Gastrocnemius medialis (tissue), 4 donors: ENCODE results near the gene SLC12A7. TPM values are rescaled to one million over a fixed set of nuclear protein-coding genes. Genes with fewer than 3 reads are reported as not detected.
A peak's percentile ranks its signal among the peaks of the same experiment; 100 is the strongest.

Experiments
- ATAC-seq, 2 donors: fragments of 150-250 bp; one replicate each; pipeline ENCODE4 v1.9.1; 2016
- DNase-seq, 2 donors: peaks; one replicate each; pipeline ENCODE4 v3.0.0-alpha.2; 2019
- H3K27ac ChIP-seq, 4 donors: fragments of 200-600 bp; sonication (generic); 1 replicate in 1 of 4; 2 replicates in 3 of 4; pipeline ENCODE4 v1.5.1; 2016 to 2018; ENCODE audit warnings: mild to moderate bottlenecking in 2 of 4, moderate library complexity in 1 of 4
- H3K27me3 ChIP-seq, 3 donors: fragments of 200-600 bp; sonication (generic) in 2 of 3; 1 replicate in 1 of 3; 2 replicates in 2 of 3; pipeline versions ENCODE4 v1.5.1 to v1.6.0; 2016 to 2019; ENCODE audit warnings: mild to moderate bottlenecking in 1 of 3, moderate library complexity in 1 of 3
- H3K36me3 ChIP-seq, 2 donors: fragments of 200-600 bp; sonication (generic) in 1 of 2; one replicate each; pipeline ENCODE4 v1.5.1; 2017 to 2018
- H3K4me1 ChIP-seq, 2 donors: fragments of 200-600 bp; sonication (generic) in 1 of 2; one replicate each; pipeline ENCODE4 v1.5.1; 2016 to 2017; ENCODE audit warnings: mild to moderate bottlenecking in 2 of 2
- H3K4me3 ChIP-seq, 4 donors: fragments of 200-600 bp; sonication (generic) in 3 of 4; 1 replicate in 1 of 4; 2 replicates in 3 of 4; pipeline ENCODE4 v1.5.1; 2016 to 2019; ENCODE audit warnings: mild to moderate bottlenecking in 2 of 4
- H3K9me3 ChIP-seq, 3 donors: fragments of 200-600 bp; sonication (generic) in 2 of 3; 1 replicate in 1 of 3; 2 replicates in 2 of 3; pipeline ENCODE4 v1.5.1; 2016 to 2019
- POLR2A ChIP-seq, 2 donors: fragments of 450-650 bp; IDR thresholded peaks; one replicate each; pipeline ENCODE4 v1.6.1; 2017; ENCODE audit warnings: antibody characterized with exemption in 2 of 2, mild to moderate bottlenecking in 2 of 2, moderate library complexity in 2 of 2
- in situ Hi-C, 4 donors: fragments of 200-750 bp; cut with MboI; loops; one replicate each; pipeline versions ENCODE4 v1.15.0 to v1.8.0; 2017; ENCODE audit warnings: low sequenced_read_pairs in 4 of 4
- intact Hi-C: fragments of 100-400 bp; cut with DNase I; formaldehyde crosslinking; loops from one replicate; pipeline ENCODE4 v1.15.1; 2023; ENCODE audit warnings: low total_unique reads
- total RNA-seq, 4 donors: library from RNA; depleted of rRNA; stranded (reverse); fragments of >200 nt; gene quantifications; one replicate each; pipeline versions ENCODE4 v1.1.0 to v1.2.3, GENCODE V29; 2016
- TF ChIP-seq, protein P1 (sequence below), 5 experiments: fragments of 450-650 bp in 3 of 5; fragments of 200-600 bp in 2 of 5; sonication (generic) in 2 of 5; IDR thresholded peaks in 4 of 5; conservative IDR thresholded peaks in 1 of 5; 1 replicate in 4 of 5; 2 replicates in 1 of 5; pipeline ENCODE4 v1.5.1; 2016 to 2019; ENCODE audit warnings: antibody characterized with exemption in 5 of 5, mild to moderate bottlenecking in 3 of 5, moderate library complexity in 3 of 5

The SLC12A7 gene
- total RNA-seq, 4 donors from 2014 or later, result 1.6 to 5.3 (median 3.5) TPM

- in situ Hi-C loops (loop anchor here in 1 of 4 donors (25.0 kb wide), 1 partner anchor 125 kb away; no protein-coding TSS in a partner anchor), intact Hi-C loops (no loop called here)
- DNase-seq (peak in 1 of 2 donors; percentile 6), ATAC-seq (no peak)
- TF ChIP-seq, protein P1, sequence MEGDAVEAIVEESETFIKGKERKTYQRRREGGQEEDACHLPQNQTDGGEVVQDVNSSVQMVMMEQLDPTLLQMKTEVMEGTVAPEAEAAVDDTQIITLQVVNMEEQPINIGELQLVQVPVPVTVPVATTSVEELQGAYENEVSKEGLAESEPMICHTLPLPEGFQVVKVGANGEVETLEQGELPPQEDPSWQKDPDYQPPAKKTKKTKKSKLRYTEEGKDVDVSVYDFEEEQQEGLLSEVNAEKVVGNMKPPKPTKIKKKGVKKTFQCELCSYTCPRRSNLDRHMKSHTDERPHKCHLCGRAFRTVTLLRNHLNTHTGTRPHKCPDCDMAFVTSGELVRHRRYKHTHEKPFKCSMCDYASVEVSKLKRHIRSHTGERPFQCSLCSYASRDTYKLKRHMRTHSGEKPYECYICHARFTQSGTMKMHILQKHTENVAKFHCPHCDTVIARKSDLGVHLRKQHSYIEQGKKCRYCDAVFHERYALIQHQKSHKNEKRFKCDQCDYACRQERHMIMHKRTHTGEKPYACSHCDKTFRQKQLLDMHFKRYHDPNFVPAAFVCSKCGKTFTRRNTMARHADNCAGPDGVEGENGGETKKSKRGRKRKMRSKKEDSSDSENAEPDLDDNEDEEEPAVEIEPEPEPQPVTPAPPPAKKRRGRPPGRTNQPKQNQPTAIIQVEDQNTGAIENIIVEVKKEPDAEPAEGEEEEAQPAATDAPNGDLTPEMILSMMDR (IDR thresholded peaks at IDR 0.05 in 4 of 5, conservative IDR thresholded peaks at IDR 0.05 in 1 of 5), result no peak
- TF ChIP-seq POLR2A (IDR thresholded peaks at IDR 0.05), result no peak
- Histone ChIP-seq H3K36me3 (no peaks in the 10 kb centered on the region), H3K9me3 (no peaks in the 10 kb centered on the region), H3K4me3 (no peak overlapping the region), H3K27ac (no peak overlapping the region), H3K27me3 (peaks cover 12 to 27% (median 18%) of the 10 kb centered on the region in 3 donors), H3K4me1 (peaks cover 0 to 6% of the 10 kb centered on the region in 2 donors)
Observed at GRCh38 chr5:1012313-1012841, 99.5 kb downstream of the SLC12A7 start.

- H3K4me3 ChIP-seq, result no peak overlapping the region
- H3K9me3 ChIP-seq, result no peaks in the 10 kb centered on the region
- no peak for DNase-seq
- H3K27me3 ChIP-seq, result peaks cover 14 to 33% (median 18%) of the 10 kb centered on the region in 3 donors
- ATAC-seq, result no peak
- peaks cover 0 to 6% of the 10 kb centered on the region in 2 donors for H3K4me1 ChIP-seq
- intact Hi-C loops, result no loop called here
- in situ Hi-C loops, result loop anchor here in 1 of 4 donors (25.0 kb wide), 1 partner anchor 125 kb away; no protein-coding TSS in a partner anchor
- no peaks in the 10 kb centered on the region for H3K36me3 ChIP-seq
- no peak overlapping the region for H3K27ac ChIP-seq
- TF ChIP-seq POLR2A (IDR thresholded peaks at IDR 0.05), result no peak
- TF ChIP-seq, protein P1 (IDR thresholded peaks at IDR 0.05 in 4 of 5, conservative IDR thresholded peaks at IDR 0.05 in 1 of 5), result no peak
Observed at GRCh38 chr5:1011741-1012312, 100.0 kb downstream of the SLC12A7 start.

GRCh38 chr5:1011226-1011631 lies 100.6 kb downstream of the SLC12A7 start:
- in situ Hi-C loops, result loop anchor here in 1 of 4 donors (25.0 kb wide), 1 partner anchor 126 kb away; no protein-coding TSS in a partner anchor
- Histone ChIP-seq H3K27ac (no peak overlapping the region), H3K27me3 (peaks cover 16 to 38% (median 18%) of the 10 kb centered on the region in 3 donors), H3K4me3 (no peak overlapping the region), H3K9me3 (no peaks in the 10 kb centered on the region), H3K36me3 (no peaks in the 10 kb centered on the region), H3K4me1 (peaks cover 0 to 6% of the 10 kb centered on the region in 2 donors)
- ATAC-seq (no peak), DNase-seq (peak in 1 of 2 donors; percentile 6)
- intact Hi-C loops, result no loop called here
- no peak for TF ChIP-seq POLR2A (IDR thresholded peaks at IDR 0.05)
- TF ChIP-seq, protein P1 (IDR thresholded peaks at IDR 0.05 in 4 of 5, conservative IDR thresholded peaks at IDR 0.05 in 1 of 5), result no peak

GRCh38 chr5:1010641-1011046 lies 101.2 kb downstream of the SLC12A7 start:
- H3K9me3 ChIP-seq, result no peaks in the 10 kb centered on the region
- H3K4me3 ChIP-seq, result no peak overlapping the region
- peaks cover 21 to 38% (median 21%) of the 10 kb centered on the region in 3 donors for H3K27me3 ChIP-seq
- intact Hi-C loops, result no loop called here
- H3K27ac ChIP-seq, result no peak overlapping the region
- ATAC-seq (no peak), DNase-seq (peak in 1 of 2 donors; percentile 9)
- H3K4me1 ChIP-seq, result peaks cover 0 to 6% of the 10 kb centered on the region in 2 donors
- no peak for TF ChIP-seq POLR2A (IDR thresholded peaks at IDR 0.05)
- TF ChIP-seq, protein P1 (IDR thresholded peaks at IDR 0.05 in 4 of 5, conservative IDR thresholded peaks at IDR 0.05 in 1 of 5), result no peak
- no peaks in the 10 kb centered on the region for H3K36me3 ChIP-seq
- in situ Hi-C loops, result loop anchor here in 1 of 4 donors (25.0 kb wide), 1 partner anchor 127 kb away; no protein-coding TSS in a partner anchor
